ENCODE results near the gene MRPL45.

GRCh38 chr17:38324772-38325171, 27.8 kb downstream of the MRPL45 start:
- TF ChIP-seq CTCF (IDR thresholded peaks at IDR 0.05): no peak
- no peak for TF ChIP-seq POLR2AphosphoS5 (IDR thresholded peaks at IDR 0.05)

Measured in breast epithelium (tissue), 3 donors.